Esophagus muscularis mucosa (tissue), 3 donors: ENCODE measurements around the gene MLANA.

Source experiments
- CTCF ChIP-seq, 3 experiments: fragments of 200-600 bp in 2 of 3; fragments of 450-650 bp in 1 of 3; sonication (generic) in 2 of 3; IDR thresholded peaks; one replicate each; pipeline ENCODE4 v1.5.1; 2017 to 2019; ENCODE audit warnings: antibody characterized with exemption in 3 of 3, mild to moderate bottlenecking in 2 of 3, moderate library complexity in 1 of 3
- POLR2AphosphoS5 ChIP-seq, 2 donors: sonication (generic); formaldehyde crosslinking; IDR thresholded peaks; one replicate each; pipeline ENCODE4 v1.6.1; 2017; ENCODE audit warnings: antibody characterized with exemption in 2 of 2

- no peak for TF ChIP-seq CTCF (IDR thresholded peaks at IDR 0.05)
- no peak for TF ChIP-seq POLR2AphosphoS5 (IDR thresholded peaks at IDR 0.05)
Observed at GRCh38 chr9:5876026-5876425, 14.7 kb upstream of the MLANA start.
